Activated T-cell treated with anti-CD3 and anti-CD28 coated beads, Interleukin-2, amount 50 U/mL, for 24 hours (primary cell): ENCODE results near the gene UGT3A2.

ENCODE experiments used
- DNase-seq: peaks from one replicate; pipeline ENCODE4 v3.0.0-alpha.2; 2020
- H3K27ac Mint-ChIP-seq: 2 replicates; pipeline ENCODE4 v1.8.0; 2020; ENCODE audit warnings: mild to moderate bottlenecking, mixed read lengths
- H3K27me3 Mint-ChIP-seq: 2 replicates; pipeline ENCODE4 v1.8.0; 2020; ENCODE audit warnings: mixed read lengths
- H3K36me3 Mint-ChIP-seq: 2 replicates; pipeline ENCODE4 v1.8.0; 2020; ENCODE audit warnings: low read depth, mixed read lengths
- H3K4me1 Mint-ChIP-seq: 2 replicates; pipeline ENCODE4 v1.8.0; 2020; ENCODE audit warnings: low read depth, mixed read lengths
- H3K4me3 Mint-ChIP-seq: 2 replicates; pipeline ENCODE4 v1.8.0; 2020; ENCODE audit warnings: mild to moderate bottlenecking, moderate library complexity, mixed read lengths
- H3K9me3 Mint-ChIP-seq: 2 replicates; pipeline ENCODE4 v1.8.0; 2020; ENCODE audit warnings: mixed read lengths

Gene UGT3A2

DNA sequence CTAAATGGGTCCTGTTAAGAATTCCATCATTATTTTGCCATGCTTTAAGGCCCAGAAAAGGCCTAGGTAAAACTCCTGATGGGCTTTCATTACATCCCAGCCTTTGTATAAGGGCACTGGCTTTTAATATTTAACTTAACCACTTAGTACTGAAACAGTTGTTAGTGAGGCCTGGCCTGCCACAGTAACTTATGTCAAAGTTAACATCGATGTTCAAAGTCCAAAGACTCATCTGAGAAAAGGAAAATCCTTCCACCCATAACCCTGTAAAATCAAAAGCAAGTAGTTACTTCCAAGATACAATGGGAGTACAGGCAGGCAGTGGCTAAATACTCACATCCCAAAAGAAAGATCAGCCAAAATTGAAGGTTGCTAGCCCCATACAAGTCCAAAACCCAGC, 60.5 kb downstream of the UGT3A2 start:
- no peaks in the 10 kb centered on the region for H3K4me1 Mint-ChIP-seq
- no peak overlapping the region for H3K27ac Mint-ChIP-seq
- H3K36me3 Mint-ChIP-seq: no peaks in the 10 kb centered on the region
- H3K9me3 Mint-ChIP-seq: peaks cover 5% of the 10 kb centered on the region
- peaks cover 6% of the 10 kb centered on the region for H3K27me3 Mint-ChIP-seq
- no peak for DNase-seq
- no peak overlapping the region for H3K4me3 Mint-ChIP-seq

DNA sequence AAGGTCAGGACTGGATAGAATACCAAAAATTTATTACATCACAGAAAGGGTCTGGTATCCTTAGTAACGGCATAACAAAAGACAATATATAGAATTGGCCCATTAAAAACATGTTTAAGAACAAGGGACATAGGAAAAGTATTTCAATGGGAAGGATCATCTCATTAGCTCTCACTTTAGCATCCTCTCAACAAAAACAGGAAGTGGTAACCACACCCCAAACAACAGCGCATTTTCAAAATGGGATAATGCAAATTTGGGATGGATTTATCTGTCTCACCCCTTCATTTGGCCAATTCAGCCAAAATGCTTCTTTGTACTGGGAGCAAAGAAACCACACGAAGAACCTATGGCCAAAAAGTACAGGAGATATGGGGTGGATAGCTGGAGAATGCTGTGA, 65.7 kb downstream of the UGT3A2 start:
- DNase-seq: no peak
- Mint-ChIP-seq H3K36me3 (no peaks in the 10 kb centered on the region), H3K9me3 (no peaks in the 10 kb centered on the region), H3K27me3 (peaks cover 6% of the 10 kb centered on the region), H3K27ac (no peak overlapping the region), H3K4me3 (no peak overlapping the region), H3K4me1 (no peaks in the 10 kb centered on the region)

- DNase-seq: no peak
- Mint-ChIP-seq H3K4me1 (no peaks in the 10 kb centered on the region), H3K36me3 (no peaks in the 10 kb centered on the region), H3K27ac (no peak overlapping the region), H3K27me3 (peaks cover 12% of the 10 kb centered on the region), H3K9me3 (no peaks in the 10 kb centered on the region), H3K4me3 (no peak overlapping the region)
Observed at GRCh38 chr5:35999547-35999946, 67.1 kb downstream of the UGT3A2 start.

GRCh38 chr5:35996076-35996475, 70.6 kb downstream of the UGT3A2 start:
- H3K4me1 Mint-ChIP-seq: no peaks in the 10 kb centered on the region

GRCh38 chr5:35990941-35991611, 75.6 kb downstream of the UGT3A2 start, which contains the start of gene UGT3A1:
UGT3A1 (minus strand) TSS chr5:35991390; CDS start chr5:35991240, 150 bp downstream.
- DNase-seq: no peak
- Mint-ChIP-seq H3K4me1 (no peaks in the 10 kb centered on the region), H3K9me3 (no peaks in the 10 kb centered on the region), H3K27ac (no peak within 1 kb of the TSS), H3K4me3 (no peak within 1 kb of the TSS), H3K27me3 (peaks cover 39% of the 10 kb centered on the region), H3K36me3 (no peaks in the 10 kb centered on the region)

More at GRCh38 chr5:35996076-35996475, 70.6 kb downstream of the UGT3A2 start:
- no peak overlapping the region for H3K4me3 Mint-ChIP-seq
- H3K27ac Mint-ChIP-seq: no peak overlapping the region
- H3K27me3 Mint-ChIP-seq: peaks cover 18% of the 10 kb centered on the region
- DNase-seq: no peak
- no peaks in the 10 kb centered on the region for H3K36me3 Mint-ChIP-seq
- H3K9me3 Mint-ChIP-seq: no peaks in the 10 kb centered on the region

GRCh38 chr5:35990520-35990919, 76.2 kb downstream of the UGT3A2 start:
- Mint-ChIP-seq H3K36me3 (no peaks in the 10 kb centered on the region), H3K27ac (no peak overlapping the region), H3K4me1 (no peaks in the 10 kb centered on the region), H3K27me3 (peaks cover 39% of the 10 kb centered on the region), H3K9me3 (no peaks in the 10 kb centered on the region), H3K4me3 (no peak overlapping the region)
- DNase-seq: no peak

- Mint-ChIP-seq H3K27ac (no peak overlapping the region), H3K27me3 (peaks cover 36% of the 10 kb centered on the region), H3K9me3 (no peaks in the 10 kb centered on the region), H3K4me3 (no peak overlapping the region), H3K36me3 (no peaks in the 10 kb centered on the region), H3K4me1 (no peaks in the 10 kb centered on the region)
- DNase-seq: no peak
Observed at GRCh38 chr5:35988529-35988928, 78.2 kb downstream of the UGT3A2 start.

GRCh38 chr5:35987776-35988175, 78.9 kb downstream of the UGT3A2 start:
- Mint-ChIP-seq H3K27me3 (peaks cover 38% of the 10 kb centered on the region), H3K9me3 (no peaks in the 10 kb centered on the region), H3K27ac (no peak overlapping the region), H3K36me3 (no peaks in the 10 kb centered on the region), H3K4me3 (no peak overlapping the region), H3K4me1 (no peaks in the 10 kb centered on the region)
- no peak for DNase-seq
